KMS-11 (cell line): ENCODE measurements around the gene ATP13A2.

Experiments
- H2AFZ ChIP-seq: fragments of 200-600 bp; sonication (generic); 2 replicates; pipeline ENCODE4 v1.6.1; 2016; ENCODE audit warnings: antibody characterized with exemption, mixed run types, low read depth
- H3K27ac ChIP-seq: fragments of 200-600 bp; sonication (generic); 2 replicates; pipeline ENCODE4 v1.6.1; 2016; ENCODE audit warnings: mild to moderate bottlenecking, mixed run types
- H3K27me3 ChIP-seq: fragments of 200-600 bp; sonication (generic); 2 replicates; pipeline ENCODE4 v1.6.1; 2017; ENCODE audit warnings: mild to moderate bottlenecking, low read depth, mixed run types, moderate library complexity; ENCODE audit not compliant: insufficient read depth
- H3K36me3 ChIP-seq: fragments of 200-600 bp; sonication (generic); 2 replicates; pipeline ENCODE4 v1.6.1; 2017; ENCODE audit warnings: mild to moderate bottlenecking, mixed run types; ENCODE audit not compliant: insufficient read depth
- H3K4me1 ChIP-seq: fragments of 200-600 bp; sonication (generic); 2 replicates; pipeline ENCODE4 v1.6.1; 2016; ENCODE audit warnings: mild to moderate bottlenecking, low read depth, mixed run types; ENCODE audit not compliant: poor library complexity, severe bottlenecking
- H3K4me2 ChIP-seq: fragments of 200-600 bp; sonication (generic); 2 replicates; pipeline ENCODE4 v1.7.0; 2016; ENCODE audit warnings: mild to moderate bottlenecking, mixed run types
- H3K4me3 ChIP-seq: fragments of 200-600 bp; sonication (generic); IDR thresholded peaks from 2 replicates; pipeline ENCODE4 v1.6.1; 2017; ENCODE audit warnings: low read depth, low read length, mixed read lengths; ENCODE audit not compliant: insufficient read depth
- H3K79me2 ChIP-seq: fragments of 200-600 bp; sonication (generic); 2 replicates; pipeline ENCODE4 v1.6.1; 2016; ENCODE audit warnings: low read depth, mixed run types; ENCODE audit not compliant: insufficient read depth
- H3K9ac ChIP-seq: fragments of 200-600 bp; sonication (generic); 2 replicates; pipeline ENCODE4 v1.6.1; 2016; ENCODE audit warnings: mild to moderate bottlenecking, mixed run types
- H4K20me1 ChIP-seq: fragments of 200-600 bp; sonication (generic); 2 replicates; pipeline ENCODE4 v1.6.1; 2016; ENCODE audit warnings: mild to moderate bottlenecking, mixed run types; ENCODE audit not compliant: insufficient read depth
- CTCF ChIP-seq: fragments of 200-600 bp; sonication (generic); conservative IDR thresholded peaks from 2 replicates; pipeline ENCODE4 v1.6.1; 2017; ENCODE audit warnings: low read depth, mild to moderate bottlenecking, antibody characterized with exemption, low read length, moderate library complexity, mixed read lengths

Gene ATP13A2

GRCh38 chr1:17009706-17010105 lies 2.0 kb downstream of the ATP13A2 start:
- Histone ChIP-seq H3K4me2 (peak overlapping the region; percentile 76; the same call in 1 of the 2 replicates), H3K27ac (no peak overlapping the region), H3K4me1 (peaks cover 51% of the 10 kb centered on the region), H2AFZ (no peak overlapping the region), H3K79me2 (no peaks in the 10 kb centered on the region), H3K4me3 (no peak overlapping the region), H4K20me1 (no peaks in the 10 kb centered on the region), H3K9ac (no peak overlapping the region), H3K27me3 (peaks cover 7% of the 10 kb centered on the region; the same call in 1 of the 2 replicates), H3K36me3 (no peaks in the 10 kb centered on the region)
- TF ChIP-seq CTCF = no peak

- no peak for TF ChIP-seq CTCF
- H3K9ac ChIP-seq = no peak overlapping the region
- H3K4me2 ChIP-seq = no peak overlapping the region
- peaks cover 7% of the 10 kb centered on the region; the same call in 1 of the 2 replicates for H3K27me3 ChIP-seq
- H3K4me3 ChIP-seq = no peak overlapping the region
- no peaks in the 10 kb centered on the region for H4K20me1 ChIP-seq
- peaks cover 37% of the 10 kb centered on the region for H3K4me1 ChIP-seq
- H3K27ac ChIP-seq = no peak overlapping the region
- H2AFZ ChIP-seq = no peak overlapping the region
- no peaks in the 10 kb centered on the region for H3K79me2 ChIP-seq
- H3K36me3 ChIP-seq = no peaks in the 10 kb centered on the region
These were observed 3.4 kb downstream of the ATP13A2 start for GRCh38 chr1:17008208-17008855.

- Histone ChIP-seq H3K27ac (no peak overlapping the region), H3K27me3 (peaks cover 7% of the 10 kb centered on the region; the same call in 1 of the 2 replicates), H3K36me3 (no peaks in the 10 kb centered on the region), H3K4me2 (no peak overlapping the region), H3K79me2 (no peaks in the 10 kb centered on the region), H3K9ac (no peak overlapping the region), H3K4me3 (no peak overlapping the region), H2AFZ (no peak overlapping the region), H3K4me1 (peaks cover 27% of the 10 kb centered on the region), H4K20me1 (no peaks in the 10 kb centered on the region)
- no peak for TF ChIP-seq CTCF
These were observed 4.6 kb downstream of the ATP13A2 start for GRCh38 chr1:17007121-17007520.

GRCh38 chr1:17005365-17005740 lies 6.4 kb downstream of the ATP13A2 start:
- Histone ChIP-seq H4K20me1 (no peaks in the 10 kb centered on the region), H3K4me3 (no peak overlapping the region), H3K27me3 (no peaks in the 10 kb centered on the region; the same call in 1 of the 2 replicates), H3K4me1 (peaks cover 15% of the 10 kb centered on the region), H3K79me2 (no peaks in the 10 kb centered on the region), H3K4me2 (no peak overlapping the region), H3K9ac (no peak overlapping the region), H2AFZ (no peak overlapping the region), H3K36me3 (no peaks in the 10 kb centered on the region), H3K27ac (no peak overlapping the region)
- no peak for TF ChIP-seq CTCF
